GM20000 (cell line): Measurements from ENCODE around the gene SORBS1.

Experiments
- DNase-seq: peaks from one replicate; pipeline ENCODE4 v3.0.0; 2012; ENCODE audit warnings: low spot score
- CTCF ChIP-seq: IDR thresholded peaks from 2 replicates; pipeline ENCODE4 v1.5.1; 2012; ENCODE audit warnings: mild to moderate bottlenecking, control low read depth; ENCODE audit errors: extremely low read depth, missing control alignments

Gene SORBS1

DNA sequence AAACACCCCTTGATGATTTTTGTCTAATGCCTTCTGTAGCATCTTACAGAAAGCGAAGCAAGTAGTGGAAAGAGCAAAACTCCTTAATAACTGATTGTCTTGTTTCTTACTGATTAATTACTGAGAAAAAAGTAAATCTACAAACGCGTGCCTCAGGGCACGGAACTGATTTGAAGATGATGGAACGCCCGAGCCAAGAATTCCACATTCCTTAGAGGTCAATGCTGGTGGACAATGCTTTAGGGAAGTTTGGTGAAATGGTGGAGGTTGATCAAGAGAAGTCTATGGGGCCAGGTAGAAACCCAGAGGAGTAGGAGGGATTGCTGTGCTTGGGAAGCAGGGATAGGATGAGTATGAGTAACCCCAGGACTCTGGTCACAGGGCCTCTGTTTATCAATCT, 5.0 kb upstream of the SORBS1 start:
- TF ChIP-seq CTCF = no peak

DNA sequence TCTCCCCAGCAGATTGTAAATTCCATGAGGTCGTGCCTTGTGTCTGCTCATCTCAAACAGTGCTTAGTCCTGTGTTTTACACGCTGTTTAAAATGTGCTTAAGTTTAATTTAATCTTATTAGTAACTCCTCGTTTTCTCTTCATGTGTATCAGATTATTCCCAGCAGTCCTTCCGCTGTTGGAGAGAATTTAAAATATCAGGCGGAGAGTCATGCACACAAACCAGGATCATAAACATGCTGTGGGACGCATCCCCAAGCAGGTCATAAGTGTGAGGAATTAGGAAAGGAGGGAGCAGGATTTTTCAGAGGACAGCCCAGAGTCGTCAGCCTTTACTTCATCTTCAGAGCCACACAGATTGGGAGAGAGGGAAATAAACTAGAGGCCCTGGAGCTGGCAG, 4.2 kb upstream of the SORBS1 start:
- DNase-seq = no peak
- TF ChIP-seq CTCF = no peak

More for the DNA sequence above, 5.0 kb upstream of the SORBS1 start:
- DNase-seq = no peak

DNA sequence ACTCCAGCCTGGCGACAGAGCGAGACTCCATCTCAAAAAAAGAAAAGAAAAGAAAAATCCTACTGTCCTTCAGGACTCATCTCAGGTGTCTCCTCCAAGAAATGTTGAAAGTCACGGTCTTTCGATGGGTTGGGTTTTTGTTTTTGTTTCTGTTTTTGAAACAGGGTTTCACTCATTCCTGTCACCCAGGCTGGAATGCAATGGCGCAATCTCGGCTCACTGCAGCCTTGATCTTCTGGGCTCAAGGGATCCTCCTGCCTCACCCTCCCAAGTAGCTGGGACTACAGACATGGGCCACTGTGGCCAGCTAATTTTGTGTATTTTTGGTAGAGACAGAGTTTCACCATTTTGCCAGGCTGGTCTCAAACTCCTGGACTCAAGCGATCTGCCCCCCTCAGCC, 3.1 kb upstream of the SORBS1 start:
- TF ChIP-seq CTCF = no peak
- DNase-seq = no peak

- no peak for TF ChIP-seq CTCF
- DNase-seq = no peak
Observed at GRCh38 chr10:95562341-95562965, 1.3 kb upstream of the SORBS1 start.

DNA sequence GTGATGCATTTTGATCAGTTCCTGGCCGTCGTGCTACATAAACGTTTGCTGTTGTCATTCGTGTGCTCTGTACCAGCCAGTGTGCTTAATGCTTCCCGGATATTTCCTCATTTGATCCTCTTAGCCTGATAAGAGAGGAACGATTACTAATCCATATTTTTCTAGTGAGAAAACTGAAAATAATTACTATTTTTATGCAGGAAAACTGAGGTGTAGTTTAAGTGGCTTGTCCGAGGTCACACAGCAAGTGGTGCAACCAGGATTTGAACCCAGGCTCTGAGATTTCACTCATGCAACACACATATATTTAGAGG, 650 bp upstream of the SORBS1 start:
- TF ChIP-seq CTCF = no peak
- DNase-seq = no peak

- TF ChIP-seq CTCF = no peak
- peak; percentile 70 for DNase-seq
Observed at GRCh38 chr10:95560278-95561176, 644 bp downstream of the SORBS1 start.

DNA sequence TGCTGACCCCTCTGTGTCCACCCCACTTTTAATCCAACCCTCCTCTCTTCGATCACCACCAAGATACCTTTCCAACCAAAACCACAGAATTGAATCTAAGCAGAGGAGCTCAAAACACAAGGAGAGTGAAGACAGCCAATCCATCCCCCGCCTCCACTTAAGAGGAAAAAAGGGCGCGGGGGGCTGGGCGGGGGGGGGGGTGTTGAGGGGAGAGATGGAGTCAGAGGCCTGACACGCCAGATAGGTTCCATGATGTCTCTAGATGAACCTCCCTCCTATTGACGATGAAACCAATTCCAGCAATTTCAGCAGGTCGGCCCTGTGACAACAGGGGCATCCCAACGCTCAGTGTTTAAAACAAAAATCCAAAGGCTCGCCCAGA, 1.3 kb downstream of the SORBS1 start:
- DNase-seq = no peak
- TF ChIP-seq CTCF = no peak
